Osteocyte (in vitro differentiated cells): ENCODE measurements around the gene KRT23. TPM values are rescaled to one million over a fixed set of nuclear protein-coding genes. Genes with fewer than 3 reads are reported as not detected.
A peak's percentile ranks its signal among the peaks of the same experiment; 100 is the strongest.

ENCODE experiments used
- DNase-seq: peaks from one replicate; pipeline ENCODE4 v3.0.0; 2021; ENCODE audit warnings: mixed read lengths; ENCODE audit not compliant: unreplicated experiment; ENCODE audit errors: extremely low spot score
- H3K27ac Mint-ChIP-seq: one replicate; pipeline ENCODE4 v1.8.0; 2021; ENCODE audit warnings: mild to moderate bottlenecking, mixed read lengths; ENCODE audit not compliant: unreplicated experiment
- H3K27me3 Mint-ChIP-seq: one replicate; pipeline ENCODE4 v1.8.0; 2021; ENCODE audit warnings: mixed read lengths; ENCODE audit not compliant: unreplicated experiment
- H3K36me3 Mint-ChIP-seq: one replicate; pipeline ENCODE4 v1.8.0; 2021; ENCODE audit warnings: mixed read lengths; ENCODE audit not compliant: unreplicated experiment
- H3K4me1 Mint-ChIP-seq: one replicate; pipeline ENCODE4 v1.8.0; 2021; ENCODE audit warnings: mixed read lengths; ENCODE audit not compliant: unreplicated experiment
- H3K4me3 Mint-ChIP-seq: one replicate; pipeline ENCODE4 v1.8.0; 2021; ENCODE audit warnings: mild to moderate bottlenecking, moderate library complexity, mixed read lengths; ENCODE audit not compliant: unreplicated experiment
- H3K9me3 Mint-ChIP-seq: one replicate; pipeline ENCODE4 v1.8.0; 2021; ENCODE audit warnings: mixed read lengths; ENCODE audit not compliant: unreplicated experiment
- CTCF ChIP-seq: fragments of 200-600 bp; sonication (generic); IDR thresholded peaks from 2 replicates; pipeline ENCODE4 v1.5.0; 2021; ENCODE audit warnings: antibody characterized with exemption, mild to moderate bottlenecking, moderate library complexity
- total RNA-seq: library from RNA; stranded (reverse); gene quantifications from 2 replicates; pipeline ENCODE4 v1.2.1, GENCODE V29; 2021

The KRT23 gene
- total RNA-seq, 1 donor from 2014 or later = not detected

DNA sequence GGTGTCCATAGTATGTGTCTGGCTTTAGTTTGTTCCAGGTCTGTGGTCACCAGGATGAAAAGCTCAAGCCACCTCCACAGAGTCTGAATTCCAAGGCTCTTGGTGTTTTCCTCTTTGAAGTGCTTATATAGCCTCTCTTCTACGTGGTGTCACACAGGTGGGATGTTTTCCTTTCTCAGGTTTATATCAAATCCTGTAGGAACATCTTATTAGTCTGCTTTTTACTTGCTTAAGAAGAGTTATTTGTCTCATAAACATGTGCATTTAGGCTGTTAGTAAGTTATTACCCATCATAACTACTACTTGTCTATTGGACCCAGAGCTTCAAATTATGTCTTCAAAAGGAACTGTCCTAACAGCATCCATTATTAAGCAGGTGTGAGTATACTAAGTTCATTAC is 29.4 kb upstream of the KRT23 start, which contains the start of gene KRT39:
KRT39 (minus strand) TSS at position 101 of the 400 bp plus-strand sequence; CDS start at position 9, 92 bp downstream.
- Mint-ChIP-seq H3K4me3 (no peak within 1 kb of the TSS), H3K9me3 (no peaks in the 10 kb centered on the region), H3K4me1 (no peaks in the 10 kb centered on the region), H3K27me3 (no peaks in the 10 kb centered on the region), H3K27ac (no peak within 1 kb of the TSS), H3K36me3 (no peaks in the 10 kb centered on the region)
- no peak for TF ChIP-seq CTCF
- no peak for DNase-seq

DNA sequence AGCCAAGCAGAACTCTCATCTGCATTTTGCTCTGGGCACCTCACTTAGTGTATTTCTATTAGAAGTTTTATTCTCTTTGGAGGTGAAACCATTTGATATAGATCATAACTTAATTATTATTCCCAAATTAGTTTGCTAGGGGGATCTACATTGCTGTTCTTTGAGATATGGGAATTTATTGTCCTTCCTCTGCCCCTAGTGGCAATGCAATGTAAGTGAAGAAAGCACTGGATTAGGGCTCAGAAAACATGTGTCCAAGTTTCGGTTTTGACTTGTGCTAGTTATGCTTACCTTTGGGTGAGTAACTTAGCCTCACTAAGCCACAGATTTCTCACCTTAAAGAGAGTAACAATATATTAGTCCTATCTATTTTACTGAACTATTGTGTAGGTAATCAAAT is 26.4 kb upstream of the KRT23 start:
- H3K9me3 Mint-ChIP-seq = no peaks in the 10 kb centered on the region
- H3K36me3 Mint-ChIP-seq = no peaks in the 10 kb centered on the region
- H3K27me3 Mint-ChIP-seq = no peaks in the 10 kb centered on the region
- no peak for DNase-seq
- H3K27ac Mint-ChIP-seq = no peak overlapping the region
- no peak overlapping the region for H3K4me3 Mint-ChIP-seq
- peaks cover 8% of the 10 kb centered on the region for H3K4me1 Mint-ChIP-seq
- peak; percentile 64 for TF ChIP-seq CTCF

- DNase-seq = no peak
- Mint-ChIP-seq H3K4me1 (peaks cover 25% of the 10 kb centered on the region), H3K4me3 (no peak overlapping the region), H3K36me3 (no peaks in the 10 kb centered on the region), H3K27me3 (no peaks in the 10 kb centered on the region), H3K9me3 (no peaks in the 10 kb centered on the region), H3K27ac (no peak overlapping the region)
- no peak for TF ChIP-seq CTCF
Measured at GRCh38 chr17:40962059-40962561, 24.7 kb upstream of the KRT23 start.

DNA sequence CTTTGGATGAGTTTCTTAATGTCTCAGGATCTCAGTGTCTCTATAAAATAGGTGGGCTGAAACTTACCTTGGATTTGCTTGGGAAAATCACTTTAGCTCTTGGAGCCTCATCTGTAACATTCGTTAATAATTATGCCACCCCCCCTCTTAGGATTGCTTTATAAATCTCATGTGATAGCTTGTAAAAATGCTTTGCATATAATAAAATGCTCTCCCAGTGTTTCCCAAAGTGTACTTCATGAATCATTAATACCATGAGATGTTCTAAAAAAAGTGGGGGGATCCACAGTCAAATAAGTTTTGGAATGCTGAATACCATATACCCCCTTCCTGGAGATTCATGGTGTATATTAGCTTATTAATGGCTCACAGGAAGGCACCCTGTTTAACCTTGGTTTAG is 24.1 kb upstream of the KRT23 start:
- no peak for TF ChIP-seq CTCF
- Mint-ChIP-seq H3K36me3 (no peaks in the 10 kb centered on the region), H3K9me3 (no peaks in the 10 kb centered on the region), H3K27ac (no peak overlapping the region), H3K27me3 (no peaks in the 10 kb centered on the region), H3K4me1 (peaks cover 30% of the 10 kb centered on the region), H3K4me3 (no peak overlapping the region)
- DNase-seq = no peak

- Mint-ChIP-seq H3K27ac (no peak overlapping the region), H3K9me3 (no peaks in the 10 kb centered on the region), H3K36me3 (no peaks in the 10 kb centered on the region), H3K4me1 (peaks cover 41% of the 10 kb centered on the region), H3K4me3 (no peak overlapping the region), H3K27me3 (no peaks in the 10 kb centered on the region)
- no peak for DNase-seq
- TF ChIP-seq CTCF = no peak
Measured at GRCh38 chr17:40960144-40960543, 22.7 kb upstream of the KRT23 start.
